Body of pancreas (tissue), 4 donors: ENCODE results near the gene ZNF8. TPM values are rescaled to one million over a fixed set of nuclear protein-coding genes. Genes with fewer than 3 reads are reported as not detected.
"Not testable (repeated sequence)": the region's sequence is repeated elsewhere in the genome, so short reads cannot be mapped to it uniquely, and the experiment has no call there.

Source experiments
- ATAC-seq: fragments of 150-250 bp; one replicate; pipeline ENCODE4 v1.9.1; 2016
- DNase-seq, 4 donors: peaks; one replicate each; pipeline ENCODE4 v3.0.0-alpha.2; 2019
- H3K27ac ChIP-seq, 4 donors: fragments of 200-600 bp; sonication (generic); 1 replicate in 3 of 4; 2 replicates in 1 of 4; pipeline versions ENCODE4 v1.5.1 to v1.6.1; 2016 to 2019; ENCODE audit warnings: mild to moderate bottlenecking in 1 of 4, mixed read lengths in 1 of 4, moderate library complexity in 1 of 4
- H3K27me3 ChIP-seq, 2 donors: fragments of 200-600 bp; sonication (generic); one replicate each; pipeline ENCODE4 v1.6.0; 2016; ENCODE audit warnings: mild to moderate bottlenecking in 1 of 2
- H3K36me3 ChIP-seq, 2 donors: fragments of 200-600 bp; sonication (generic); replicated peaks in 1 of 2; 2 replicates each; pipeline ENCODE4 v1.5.1; 2016; ENCODE audit warnings: low read depth in 2 of 2; ENCODE audit not compliant: insufficient read depth in 1 of 2
- H3K4me1 ChIP-seq: fragments of 200-600 bp; sonication (generic); one replicate; pipeline ENCODE4 v1.6.0; 2016
- H3K4me3 ChIP-seq, 2 donors: fragments of 200-600 bp; sonication (generic); 1 replicate in 1 of 2; 2 replicates in 1 of 2; pipeline ENCODE4 v1.5.1; 2016 to 2019
- H3K9me3 ChIP-seq, 3 donors: fragments of 200-600 bp; sonication (generic); 1 replicate in 2 of 3; 2 replicates in 1 of 3; pipeline ENCODE4 v1.5.1; 2016
- CTCF ChIP-seq, 7 experiments: fragments of 450-650 bp in 4 of 7; fragments of 200-600 bp in 3 of 7; sonication (generic) in 3 of 7; IDR thresholded peaks; one replicate each; pipeline ENCODE4 v1.5.1; 2016 to 2019; ENCODE audit warnings: antibody characterized with exemption in 7 of 7
- POLR2A ChIP-seq, 3 donors: fragments of 450-650 bp; IDR thresholded peaks; one replicate each; pipeline ENCODE4 v1.6.1; 2016; ENCODE audit warnings: antibody characterized with exemption in 3 of 3, mild to moderate bottlenecking in 2 of 3
- WGBS, 2 donors: methylation state at CpG; one replicate each; pipeline ENCODE4 v1.1.5; 2017; 5-methylcytosine and 5-hydroxymethylcytosine counted together
- intact Hi-C: fragments of 100-400 bp; cut with DNase I; formaldehyde crosslinking; loops from one replicate; pipeline ENCODE4 v1.15.1; 2023
- total RNA-seq, 2 donors: library from RNA; depleted of rRNA; stranded (reverse); fragments of >200 nt; gene quantifications; one replicate each; pipeline ENCODE4 v1.1.0, GENCODE V29; 2016

Gene ZNF8
- total RNA-seq, 2 donors from 2014 or later: 3.6 to 4.6 TPM

- H3K4me3 ChIP-seq: no peak overlapping the region
- ATAC-seq: no peak
- H3K36me3 ChIP-seq: peaks cover 15 to 21% of the 10 kb centered on the region in 2 donors
Observed at GRCh38 chr19:58252102-58252685, 26.6 kb upstream of the ZNF8 start.

GRCh38 chr19:58258259-58258658 is 20.5 kb upstream of the ZNF8 start:
- H3K4me3 ChIP-seq, intact Hi-C loops, ATAC-seq, H3K27ac ChIP-seq, H3K4me1 ChIP-seq, DNase-seq, H3K27me3 ChIP-seq: not testable (repeated sequence)
- WGBS, 2 donors: 49 to 85% methylated on average over 4 of the region's 4 CpGs
- H3K9me3 ChIP-seq: peaks cover 0 to 96% (median 9%) of the 10 kb centered on the region in 3 donors
- peaks cover 8 to 15% of the 10 kb centered on the region in 2 donors for H3K36me3 ChIP-seq

More at GRCh38 chr19:58252102-58252685, 26.6 kb upstream of the ZNF8 start:
- TF ChIP-seq CTCF (IDR thresholded peaks at IDR 0.05) (no peak), POLR2A (IDR thresholded peaks at IDR 0.05) (no peak)
- Histone ChIP-seq H3K27ac (no peak overlapping the region), H3K4me1 (no peaks in the 10 kb centered on the region), H3K27me3 (no peaks in the 10 kb centered on the region), H3K9me3 (peaks cover 0 to 90% (median 9%) of the 10 kb centered on the region in 3 donors)
- 92 to 97% methylated on average over 2 of the region's 2 CpGs for WGBS, 2 donors
- DNase-seq: no peak
- intact Hi-C loops: no loop called here

DNA sequence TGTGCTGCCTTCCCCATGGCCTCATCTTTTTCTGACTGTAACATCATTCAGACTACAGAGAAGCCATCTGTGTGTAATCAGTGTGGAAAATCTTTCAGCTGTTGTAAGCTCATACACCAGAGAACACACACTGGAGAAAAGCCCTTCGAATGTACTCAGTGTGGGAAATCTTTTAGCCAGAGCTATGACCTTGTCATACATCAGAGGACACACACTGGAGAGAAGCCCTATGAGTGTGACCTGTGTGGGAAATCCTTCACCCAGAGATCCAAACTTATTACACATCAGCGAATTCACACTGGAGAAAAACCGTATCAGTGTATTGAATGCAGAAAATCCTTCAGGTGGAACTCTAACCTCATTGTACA is 17.2 kb upstream of the ZNF8 start:
- Histone ChIP-seq H3K4me3 (no peak overlapping the region), H3K36me3 (peaks cover 8 to 9% of the 10 kb centered on the region in 2 donors), H3K9me3 (peaks cover 0 to 96% (median 3%) of the 10 kb centered on the region in 3 donors), H3K27me3 (no peaks in the 10 kb centered on the region), H3K27ac (no peak overlapping the region), H3K4me1 (no peaks in the 10 kb centered on the region)
- intact Hi-C loops: no loop called here
- 84 to 95% methylated on average over 3 of the region's 3 CpGs for WGBS, 2 donors
- no peak for ATAC-seq
- DNase-seq: no peak
- TF ChIP-seq CTCF (IDR thresholded peaks at IDR 0.05): no peak
- no peak for TF ChIP-seq POLR2A (IDR thresholded peaks at IDR 0.05)

DNA sequence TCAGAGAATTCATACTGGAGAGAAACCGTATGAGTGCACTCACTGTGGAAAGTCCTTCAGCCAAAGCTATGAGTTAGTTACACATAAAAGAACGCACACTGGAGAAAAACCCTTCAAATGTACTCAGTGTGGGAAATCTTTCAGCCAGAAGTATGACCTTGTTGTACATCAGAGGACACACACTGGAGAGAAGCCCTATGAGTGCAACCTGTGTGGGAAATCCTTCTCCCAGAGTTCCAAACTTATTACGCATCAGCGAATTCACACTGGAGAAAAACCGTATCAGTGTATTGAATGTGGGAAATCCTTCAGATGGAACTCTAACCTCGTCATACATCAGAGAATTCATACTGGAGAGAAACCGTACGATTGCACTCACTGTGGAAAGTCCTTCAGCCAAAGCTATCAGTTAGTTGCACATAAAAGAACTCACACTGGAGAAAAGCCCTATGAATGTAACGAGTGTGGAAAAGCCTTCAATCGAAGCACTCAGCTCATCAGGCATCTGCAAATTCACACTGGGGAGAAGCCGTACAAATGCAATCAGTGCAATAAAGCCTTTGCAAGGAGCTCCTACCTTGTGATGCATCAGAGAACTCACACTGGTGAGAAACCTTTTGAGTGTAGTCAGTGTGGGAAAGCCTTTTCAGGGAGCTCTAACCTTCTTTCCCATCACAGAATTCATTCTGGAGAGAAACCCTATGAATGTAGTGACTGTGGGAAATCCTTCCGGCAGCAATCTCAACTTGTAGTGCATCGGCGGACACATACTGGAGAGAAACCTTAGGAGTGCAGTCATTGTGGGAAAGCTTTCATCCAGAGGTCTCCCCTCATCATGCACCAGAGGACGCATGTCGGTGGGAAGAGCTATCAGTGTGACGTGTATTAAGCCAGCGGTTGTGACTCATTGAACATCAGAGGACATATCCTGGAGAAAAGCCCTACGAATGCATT is 16.5 kb upstream of the ZNF8 start:
- TF ChIP-seq POLR2A (IDR thresholded peaks at IDR 0.05) (no peak), CTCF (IDR thresholded peaks at IDR 0.05) (no peak)
- Histone ChIP-seq H3K9me3 (peaks cover 0 to 98% (median 0%) of the 10 kb centered on the region in 3 donors), H3K36me3 (peaks cover 7 to 9% of the 10 kb centered on the region in 2 donors), H3K4me3 (no peak overlapping the region), H3K27ac (no peak overlapping the region), H3K4me1 (no peaks in the 10 kb centered on the region), H3K27me3 (no peaks in the 10 kb centered on the region)
- intact Hi-C loops: no loop called here
- WGBS, 2 donors: 93 to 94% methylated on average over 18 to 19 of the region's 19 CpGs
- no peak for DNase-seq
- ATAC-seq: no peak

- Histone ChIP-seq H3K9me3 (peaks cover 0 to 95% (median 0%) of the 10 kb centered on the region in 3 donors), H3K27me3 (no peaks in the 10 kb centered on the region), H3K4me1 (no peaks in the 10 kb centered on the region), H3K27ac (no peak overlapping the region), H3K4me3 (no peak overlapping the region), H3K36me3 (peaks cover 3 to 4% of the 10 kb centered on the region in 2 donors)
- DNase-seq (no peak), ATAC-seq (no peak)
- WGBS, 2 donors: 98 to 99% methylated on average over 7 of the region's 7 CpGs
- TF ChIP-seq CTCF (IDR thresholded peaks at IDR 0.05) (no peak), POLR2A (IDR thresholded peaks at IDR 0.05) (no peak)
- intact Hi-C loops: no loop called here
Observed at GRCh38 chr19:58262922-58263296, 15.8 kb upstream of the ZNF8 start.
